MCF 10A (cell line): ENCODE measurements around the gene ANKRD49. TPM values are rescaled to one million over a fixed set of nuclear protein-coding genes. Genes with fewer than 3 reads are reported as not detected.

ENCODE experiments used
- BruUV-seq: library from RNA; stranded (reverse); fragments of 400-500 nt; replicated peaks from 2 replicates; lab custom pipeline; 2021; lab: Mats Ljungman, UMichigan
- CTCF ChIA-PET: fragments of 300-600 bp; sonication (Branson Sonifier 250); formaldehyde crosslinking; extraction: SDS; loops from one replicate; lab custom pipeline; 2021; ENCODE audit warnings: antibody characterized with exemption, inconsistent platforms; lab: Yijun Ruan, JAX
- POLR2A ChIA-PET: fragments of 300-600, 350-650 bp; sonication (Branson Sonifier 250); formaldehyde crosslinking; extraction: SDS; loops from one replicate; lab custom pipeline; 2020; ENCODE audit warnings: antibody characterized with exemption, inconsistent platforms; lab: Yijun Ruan, JAX
- DNase-seq: peaks from one replicate; pipeline ENCODE4 v3.0.0-alpha.2; 2018; ENCODE audit not compliant: unreplicated experiment
- H3K27ac Mint-ChIP-seq: one replicate; pipeline ENCODE4 v1.8.0; 2022; ENCODE audit warnings: mild to moderate bottlenecking, low read depth, mixed read lengths; ENCODE audit not compliant: unreplicated experiment
- H3K27me3 Mint-ChIP-seq: one replicate; pipeline ENCODE4 v1.8.0; 2022; ENCODE audit warnings: mixed read lengths; ENCODE audit not compliant: insufficient read depth, unreplicated experiment
- H3K36me3 Mint-ChIP-seq: one replicate; pipeline ENCODE4 v1.8.0; 2022; ENCODE audit warnings: mild to moderate bottlenecking, moderate library complexity, mixed read lengths; ENCODE audit not compliant: insufficient read depth, unreplicated experiment
- H3K4me1 Mint-ChIP-seq: one replicate; pipeline ENCODE4 v1.8.0; 2022; ENCODE audit warnings: mixed read lengths; ENCODE audit not compliant: insufficient read depth, unreplicated experiment
- H3K4me3 Mint-ChIP-seq: one replicate; pipeline ENCODE4 v1.8.0; 2022; ENCODE audit warnings: mild to moderate bottlenecking, moderate library complexity, mixed read lengths; ENCODE audit not compliant: unreplicated experiment
- H3K9me3 Mint-ChIP-seq: one replicate; pipeline ENCODE4 v1.8.0; 2022; ENCODE audit warnings: mixed read lengths; ENCODE audit not compliant: unreplicated experiment
- CTCF ChIP-seq: fragments of 200-600 bp; IDR thresholded peaks from one replicate; pipeline ENCODE4 v1.8.0; 2022; ENCODE audit warnings: antibody characterized with exemption, mild to moderate bottlenecking; ENCODE audit not compliant: unreplicated experiment
- intact Hi-C: fragments of 100-400 bp; cut with micrococcal nuclease; formaldehyde crosslinking; loops from 2 replicates; pipeline ENCODE4 v1.14.1; 2022
- total RNA-seq: library from RNA; stranded (reverse); gene quantifications from 2 replicates; pipeline ENCODE4 v1.2.3, GENCODE V29; 2022

Gene ANKRD49
- total RNA-seq, 1 experiment from 2014 or later = 9.7 TPM

GRCh38 chr11:94454301-94454700 lies 39.5 kb upstream of the ANKRD49 start:
- Mint-ChIP-seq H3K9me3 (no peaks in the 10 kb centered on the region), H3K4me3 (no peak overlapping the region), H3K27ac (no peak overlapping the region), H3K4me1 (peaks cover 3% of the 10 kb centered on the region), H3K27me3 (no peaks in the 10 kb centered on the region), H3K36me3 (peaks cover 7% of the 10 kb centered on the region)
- no peak for DNase-seq
- TF ChIP-seq CTCF = no peak
- BruUV-seq = no TSS peak
- ChIA-PET CTCF (interaction anchor here (0.6 to 1.0 kb wide), 3 partner anchors 27 to 558 kb away, joined by 3 to 4 read pairs (median 4); no protein-coding TSS in a partner anchor), POLR2A (interaction anchor here (0.6 kb wide), 1 partner anchor 130 kb away, joined by 3 read pairs; no protein-coding TSS in a partner anchor)
- intact Hi-C loops = no loop called here

- BruUV-seq = no TSS peak
- Mint-ChIP-seq H3K4me3 (no peak overlapping the region), H3K4me1 (no peaks in the 10 kb centered on the region), H3K36me3 (peaks cover 17% of the 10 kb centered on the region), H3K27ac (no peak overlapping the region), H3K27me3 (no peaks in the 10 kb centered on the region), H3K9me3 (no peaks in the 10 kb centered on the region)
- DNase-seq = peak; percentile 3
- intact Hi-C loops = no loop called here
- no peak for TF ChIP-seq CTCF
- CTCF ChIA-PET = no interaction called here
- POLR2A ChIA-PET = no interaction called here
These were observed 37.9 kb upstream of the ANKRD49 start for GRCh38 chr11:94455861-94456260.

GRCh38 chr11:94457118-94458029 lies 36.4 kb upstream of the ANKRD49 start:
- ChIA-PET POLR2A (interaction anchor here (0.9 kb wide), 1 partner anchor 37 kb away, joined by 3 read pairs; the partner anchor contains the start of genes ANKRD49 and MRE11), CTCF (interaction anchor here (0.7 to 2.0 kb wide), 4 partner anchors 23 to 562 kb away, joined by 3 to 8 read pairs (median 4); no protein-coding TSS in a partner anchor)
- H3K36me3 Mint-ChIP-seq = peaks cover 31% of the 10 kb centered on the region
- intact Hi-C loops = no loop called here
- no peak for TF ChIP-seq CTCF
- H3K4me3 Mint-ChIP-seq = no peak overlapping the region
- H3K9me3 Mint-ChIP-seq = no peaks in the 10 kb centered on the region
- no peak overlapping the region for H3K27ac Mint-ChIP-seq
- no TSS peak for BruUV-seq
- no peaks in the 10 kb centered on the region for H3K4me1 Mint-ChIP-seq
- no peak for DNase-seq
- H3K27me3 Mint-ChIP-seq = no peaks in the 10 kb centered on the region

GRCh38 chr11:94459576-94459975 lies 34.2 kb upstream of the ANKRD49 start:
- intact Hi-C loops = no loop called here
- Mint-ChIP-seq H3K36me3 (peaks cover 31% of the 10 kb centered on the region), H3K27ac (no peak overlapping the region), H3K4me3 (no peak overlapping the region), H3K27me3 (no peaks in the 10 kb centered on the region), H3K9me3 (no peaks in the 10 kb centered on the region), H3K4me1 (no peaks in the 10 kb centered on the region)
- DNase-seq = no peak
- ChIA-PET POLR2A (interaction anchor here (0.9 kb wide), 1 partner anchor 8 kb away, joined by 4 read pairs; no protein-coding TSS in a partner anchor), CTCF (no interaction called here)
- BruUV-seq = no TSS peak
- TF ChIP-seq CTCF = no peak
